NB4 (cell line): ENCODE results near the gene FBXW5.

ENCODE experiments used
- CTCF ChIP-seq: IDR thresholded peaks from one replicate; pipeline ENCODE4 v1.5.1; 2012; ENCODE audit warnings: low read depth, low read length
- MAX ChIP-seq: IDR thresholded peaks from 2 replicates; pipeline ENCODE4 v1.6.1; 2011; ENCODE audit warnings: low read depth, low read length
- POLR2A ChIP-seq: IDR thresholded peaks from 2 replicates; pipeline ENCODE4 v1.6.1; 2011; ENCODE audit warnings: mild to moderate bottlenecking; ENCODE audit not compliant: insufficient read length; ENCODE audit errors: extremely low read depth

GRCh38 chr9:136944212-136944518, 373 bp downstream of the FBXW5 start:
- TF ChIP-seq CTCF, result no peak
- TF ChIP-seq POLR2A, result no peak
- TF ChIP-seq MAX, result no peak; the same call in 1 of the 2 replicates
